Measurements from ENCODE around the gene OCLN. TPM values are rescaled to one million over a fixed set of nuclear protein-coding genes. Genes with fewer than 3 reads are reported as not detected.

The OCLN gene
- total RNA-seq, 4 donors from 2014 or later: 0.81 to 3.6 (median 2.6) TPM

- ATAC-seq: no peak
- Histone ChIP-seq H3K36me3 (no peaks in the 10 kb centered on the region), H3K27ac (no peak overlapping the region), H3K4me3 (no peak overlapping the region), H3K27me3 (peaks cover 96% of the 10 kb centered on the region), H3K9me3 (no peaks in the 10 kb centered on the region), H3K4me1 (peaks cover 0 to 11% (median 4%) of the 10 kb centered on the region in 3 donors)
- no peak for TF ChIP-seq CTCF (IDR thresholded peaks at IDR 0.05)
- no peak for TF ChIP-seq POLR2A (IDR thresholded peaks at IDR 0.05)
- TF ChIP-seq EP300 (IDR thresholded peaks at IDR 0.05): no peak
- TF ChIP-seq POLR2AphosphoS5 (IDR thresholded peaks at IDR 0.05): no peak
- 86% methylated on average over 3 of the region's 3 CpGs; no CpG with 5 or more reads in 1 of the 2 donors for WGBS, 2 donors (ENCODE audit: low coverage in 1 of 2)
Observed at GRCh38 chr5:69498384-69498783, 5.8 kb downstream of the OCLN start.

- no peak for ATAC-seq
- Histone ChIP-seq H3K9me3 (no peaks in the 10 kb centered on the region), H3K27me3 (peaks cover 62% of the 10 kb centered on the region), H3K4me1 (no peaks in the 10 kb centered on the region), H3K36me3 (no peaks in the 10 kb centered on the region), H3K4me3 (no peak overlapping the region), H3K27ac (no peak overlapping the region)
- TF ChIP-seq EP300 (IDR thresholded peaks at IDR 0.05) (no peak), POLR2A (IDR thresholded peaks at IDR 0.05) (no peak), CTCF (IDR thresholded peaks at IDR 0.05) (no peak)
- WGBS, 2 donors (ENCODE audit: low coverage in 1 of 2): 40 to 60% methylated on average over 2 of the region's 2 CpGs
Observed at GRCh38 chr5:69502367-69502766, 9.8 kb downstream of the OCLN start.

GRCh38 chr5:69502767-69503488 lies 10.3 kb downstream of the OCLN start:
- no peak for ATAC-seq
- Histone ChIP-seq H3K36me3 (no peaks in the 10 kb centered on the region), H3K4me1 (no peaks in the 10 kb centered on the region), H3K9me3 (no peaks in the 10 kb centered on the region), H3K27me3 (peaks cover 58% of the 10 kb centered on the region), H3K27ac (no peak overlapping the region), H3K4me3 (no peak overlapping the region)
- 61 to 64% methylated on average over 7 of the region's 7 CpGs for WGBS, 2 donors (ENCODE audit: low coverage in 1 of 2)
- TF ChIP-seq CTCF (IDR thresholded peaks at IDR 0.05) (no peak), EP300 (IDR thresholded peaks at IDR 0.05) (no peak), POLR2AphosphoS5 (IDR thresholded peaks at IDR 0.05) (no peak), POLR2A (IDR thresholded peaks at IDR 0.05) (no peak)

- H3K27ac ChIP-seq: no peak overlapping the region
- H3K9me3 ChIP-seq: no peaks in the 10 kb centered on the region
- H3K27me3 ChIP-seq: peaks cover 47% of the 10 kb centered on the region
- ATAC-seq: no peak
- no peaks in the 10 kb centered on the region for H3K4me1 ChIP-seq
- no peak overlapping the region for H3K4me3 ChIP-seq
- TF ChIP-seq CTCF (IDR thresholded peaks at IDR 0.05) (no peak), POLR2A (IDR thresholded peaks at IDR 0.05) (no peak), EP300 (IDR thresholded peaks at IDR 0.05) (no peak), POLR2AphosphoS5 (IDR thresholded peaks at IDR 0.05) (no peak)
- no peaks in the 10 kb centered on the region for H3K36me3 ChIP-seq
- 91 to 93% methylated on average over 1 to 2 of the region's 2 CpGs for WGBS, 2 donors (ENCODE audit: low coverage in 1 of 2)
Observed at GRCh38 chr5:69504036-69504435, 11.4 kb downstream of the OCLN start.

GRCh38 chr5:69505306-69505705 lies 12.7 kb downstream of the OCLN start:
- no peak for ATAC-seq
- TF ChIP-seq POLR2A (IDR thresholded peaks at IDR 0.05): no peak
- TF ChIP-seq CTCF (IDR thresholded peaks at IDR 0.05): no peak
- no peak for TF ChIP-seq POLR2AphosphoS5 (IDR thresholded peaks at IDR 0.05)
- no peak for TF ChIP-seq EP300 (IDR thresholded peaks at IDR 0.05)
- Histone ChIP-seq H3K4me3 (no peak overlapping the region), H3K9me3 (no peaks in the 10 kb centered on the region), H3K27ac (no peak overlapping the region), H3K27me3 (peaks cover 34% of the 10 kb centered on the region), H3K4me1 (no peaks in the 10 kb centered on the region), H3K36me3 (no peaks in the 10 kb centered on the region)
- WGBS, 2 donors (ENCODE audit: low coverage in 1 of 2): 95 to 100% methylated on average over 1 of the region's 1 CpG

All from gastroesophageal sphincter (tissue), 4 donors.